B cell (primary cell): Measurements from ENCODE around the gene RHOBTB3.

Experiments
- EZH2 ChIP-seq: IDR thresholded peaks from 2 replicates; pipeline ENCODE4 v1.6.1; 2012; ENCODE audit warnings: borderline replicate concordance, low read depth, mild to moderate bottlenecking, moderate library complexity, low read length; ENCODE audit not compliant: insufficient read depth, poor library complexity, severe bottlenecking
- TF ChIP-seq, protein P1 (sequence below): fragments of 200-600 bp; IDR thresholded peaks from one replicate; pipeline ENCODE4 v1.8.0; 2022; ENCODE audit warnings: antibody characterized with exemption, mild to moderate bottlenecking

DNA sequence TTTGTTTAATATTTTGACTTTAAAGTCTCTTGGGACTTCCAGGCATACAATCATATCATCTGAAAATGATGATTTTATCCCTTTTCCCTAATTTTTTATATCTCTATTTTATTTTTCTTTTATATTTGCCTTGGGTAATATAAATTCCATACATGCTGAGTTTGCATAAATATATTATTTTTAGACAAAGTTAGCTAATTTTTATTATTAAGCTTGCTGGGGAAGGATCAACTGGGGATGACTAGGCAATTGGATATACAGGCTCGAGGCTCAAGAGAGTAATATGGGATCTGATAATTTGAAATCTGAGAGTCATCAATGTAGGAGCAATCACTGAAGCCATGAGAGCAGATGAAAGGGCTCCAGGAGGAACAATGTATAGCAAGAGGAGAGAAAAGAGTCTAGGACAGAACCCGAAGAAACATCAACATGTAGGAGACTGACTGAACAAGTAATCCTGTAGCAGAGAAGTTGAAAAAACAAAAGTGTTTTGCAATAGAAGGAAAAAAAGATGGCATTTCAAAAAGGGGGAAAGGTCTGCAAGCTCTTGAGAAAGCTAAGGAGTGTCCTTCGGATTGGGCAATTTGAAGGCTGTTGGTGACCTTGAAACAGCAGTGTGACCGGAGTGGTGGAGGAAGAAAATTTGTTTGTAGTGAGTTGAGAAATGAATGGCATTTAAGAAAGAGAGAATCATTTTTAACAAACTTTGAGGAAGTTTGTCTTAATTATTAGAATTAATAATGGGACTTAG is 17.0 kb upstream of the RHOBTB3 start:
- TF ChIP-seq, protein P1, sequence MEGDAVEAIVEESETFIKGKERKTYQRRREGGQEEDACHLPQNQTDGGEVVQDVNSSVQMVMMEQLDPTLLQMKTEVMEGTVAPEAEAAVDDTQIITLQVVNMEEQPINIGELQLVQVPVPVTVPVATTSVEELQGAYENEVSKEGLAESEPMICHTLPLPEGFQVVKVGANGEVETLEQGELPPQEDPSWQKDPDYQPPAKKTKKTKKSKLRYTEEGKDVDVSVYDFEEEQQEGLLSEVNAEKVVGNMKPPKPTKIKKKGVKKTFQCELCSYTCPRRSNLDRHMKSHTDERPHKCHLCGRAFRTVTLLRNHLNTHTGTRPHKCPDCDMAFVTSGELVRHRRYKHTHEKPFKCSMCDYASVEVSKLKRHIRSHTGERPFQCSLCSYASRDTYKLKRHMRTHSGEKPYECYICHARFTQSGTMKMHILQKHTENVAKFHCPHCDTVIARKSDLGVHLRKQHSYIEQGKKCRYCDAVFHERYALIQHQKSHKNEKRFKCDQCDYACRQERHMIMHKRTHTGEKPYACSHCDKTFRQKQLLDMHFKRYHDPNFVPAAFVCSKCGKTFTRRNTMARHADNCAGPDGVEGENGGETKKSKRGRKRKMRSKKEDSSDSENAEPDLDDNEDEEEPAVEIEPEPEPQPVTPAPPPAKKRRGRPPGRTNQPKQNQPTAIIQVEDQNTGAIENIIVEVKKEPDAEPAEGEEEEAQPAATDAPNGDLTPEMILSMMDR = no peak
- no peak for TF ChIP-seq EZH2
